NCI-H2081 treated with DMSO at 0.1 percent for 48 hours (cell line): ENCODE data around the gene VASH1.
A peak's percentile ranks its signal among the peaks of the same experiment; 100 is the strongest.

Source experiments
- DNase-seq: peaks from one replicate; lab custom pipeline; 2025; lab: John Stamatoyannopoulos, UW

VASH1 gene

DNA sequence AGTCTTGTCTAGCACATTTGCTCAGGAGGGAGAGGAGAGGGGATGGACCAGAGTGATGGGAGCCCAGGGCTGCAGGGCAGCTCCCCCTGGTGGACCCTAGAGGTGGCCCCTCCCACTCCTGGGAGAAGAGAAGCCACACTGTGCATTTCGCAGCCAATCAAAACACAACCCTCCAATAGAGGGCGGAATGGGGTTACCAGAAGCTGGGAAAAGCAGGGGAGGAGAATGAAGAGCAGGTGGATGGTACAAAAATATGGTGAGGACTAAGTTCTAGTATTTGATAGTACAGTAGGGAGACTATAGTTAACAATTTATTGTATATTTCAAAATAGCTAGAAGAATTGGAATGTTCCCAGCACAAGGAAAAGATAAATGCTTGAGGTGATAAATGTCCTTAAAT, 23.6 kb downstream of the VASH1 start:
- no peak for DNase-seq

- DNase-seq, result no peak
Measured at GRCh38 chr14:76786601-76787000, 25.3 kb downstream of the VASH1 start.

DNA sequence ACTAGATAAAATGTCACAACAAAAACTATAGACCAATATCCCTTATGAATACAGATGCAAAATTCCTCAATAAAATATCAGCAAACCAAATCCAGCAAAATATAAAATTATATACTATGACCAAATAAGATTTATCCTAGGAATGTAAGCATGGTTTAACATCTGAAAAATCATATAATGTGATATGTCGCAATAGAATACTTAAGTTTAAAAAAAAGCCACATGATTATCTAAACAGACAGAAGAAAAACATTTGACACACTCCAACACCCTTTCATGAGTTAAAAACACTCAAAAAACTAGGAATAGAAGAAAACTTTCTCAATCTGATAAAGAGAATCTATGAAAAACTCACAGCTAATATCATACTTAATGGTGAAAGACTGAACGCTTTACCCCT, 31.2 kb downstream of the VASH1 start:
- DNase-seq, result no peak

GRCh38 chr14:76793324-76793723, 32.1 kb downstream of the VASH1 start:
- DNase-seq, result no peak

DNA sequence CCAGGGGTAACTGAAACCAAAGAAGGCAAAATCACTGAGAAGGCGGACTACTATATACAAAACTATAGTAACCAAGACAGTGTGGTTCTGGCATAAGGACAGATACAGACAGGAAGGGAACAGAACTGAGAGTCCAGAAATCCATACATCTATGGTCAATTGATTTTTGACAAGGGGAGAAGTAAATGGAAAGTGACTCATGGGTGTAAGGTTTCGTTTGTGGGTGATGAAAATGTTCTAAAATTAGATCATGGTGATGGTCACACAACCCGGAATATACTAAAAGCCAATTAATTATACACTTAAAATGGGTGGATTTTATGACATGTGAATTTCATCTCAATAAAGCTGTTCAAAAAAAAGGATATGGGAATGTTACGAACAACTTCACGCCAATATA, 32.7 kb downstream of the VASH1 start:
- DNase-seq, result no peak

- DNase-seq, result no peak
Measured at GRCh38 chr14:76806446-76806845, 45.2 kb downstream of the VASH1 start.

GRCh38 chr14:76808011-76808410, 46.7 kb downstream of the VASH1 start:
- DNase-seq, result no peak

GRCh38 chr14:76808990-76809389, 47.7 kb downstream of the VASH1 start:
- no peak for DNase-seq

DNA sequence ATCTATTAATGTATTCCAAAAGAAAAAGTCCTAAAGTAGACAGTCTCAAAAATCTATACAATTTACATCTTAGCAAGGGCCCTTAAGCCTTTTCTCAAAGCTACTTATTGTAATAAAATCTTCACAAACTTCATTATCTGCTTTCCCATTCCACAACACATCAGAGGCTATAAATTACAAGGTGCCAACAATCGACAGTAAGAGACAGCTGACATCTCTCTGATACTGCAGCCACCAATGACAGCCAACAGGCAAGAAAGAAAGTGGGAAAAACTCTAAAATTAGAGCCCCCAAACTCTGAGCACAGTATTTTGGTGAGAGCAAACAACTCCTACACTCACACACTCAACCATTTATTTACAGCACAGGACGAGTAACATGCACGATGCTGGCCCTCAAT, 49.3 kb downstream of the VASH1 start:
- DNase-seq, result no peak

DNA sequence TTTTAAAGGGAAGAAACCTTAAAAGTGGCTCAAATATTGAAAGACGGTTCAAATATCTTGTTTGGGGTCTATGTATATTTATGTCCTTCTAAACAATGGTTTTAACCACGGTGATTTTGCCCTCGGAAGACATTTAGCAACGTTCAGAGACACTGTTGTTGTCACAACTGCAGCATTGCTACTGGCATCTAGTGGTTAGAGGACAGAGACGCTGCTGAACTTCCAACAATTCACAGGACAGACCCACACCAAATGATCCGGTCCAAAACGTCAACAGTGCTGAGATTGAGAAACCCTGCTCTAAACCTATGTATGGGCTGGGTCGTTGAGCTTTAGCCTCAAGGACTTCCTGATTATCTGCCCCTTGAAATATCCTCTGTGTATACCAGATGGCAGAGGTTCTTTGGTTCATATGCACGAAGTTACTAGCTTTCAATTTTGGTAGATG, 49.7 kb downstream of the VASH1 start:
- DNase-seq, result peak; percentile 6

- DNase-seq, result no peak
Measured at GRCh38 chr14:76811561-76811960, 50.3 kb downstream of the VASH1 start.

DNA sequence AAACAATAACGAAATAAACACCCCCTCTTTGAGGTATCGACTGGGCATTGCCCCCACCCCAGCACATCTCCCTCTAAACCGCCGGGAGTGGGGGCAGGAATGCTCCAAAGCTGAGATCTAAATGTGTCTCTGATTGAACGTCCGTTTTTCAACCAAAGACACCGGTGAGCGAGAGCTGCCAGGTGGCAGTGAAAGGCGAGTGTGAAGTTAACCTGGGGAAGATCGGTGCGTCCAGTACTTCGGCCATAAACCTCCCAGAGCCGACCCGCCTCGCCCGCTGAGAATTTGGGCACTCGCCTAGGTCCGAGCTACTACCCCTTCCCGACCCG, 50.8 kb downstream of the VASH1 start:
- DNase-seq, result no peak

- DNase-seq, result peak; percentile 64
Measured at GRCh38 chr14:76812422-76813383, 51.4 kb downstream of the VASH1 start, which contains the start of gene ANGEL1. Gene ANGEL1, minus strand, starts transcription at chr14:76812882. Its CDS starts 55 bp downstream, at chr14:76812827.

DNA sequence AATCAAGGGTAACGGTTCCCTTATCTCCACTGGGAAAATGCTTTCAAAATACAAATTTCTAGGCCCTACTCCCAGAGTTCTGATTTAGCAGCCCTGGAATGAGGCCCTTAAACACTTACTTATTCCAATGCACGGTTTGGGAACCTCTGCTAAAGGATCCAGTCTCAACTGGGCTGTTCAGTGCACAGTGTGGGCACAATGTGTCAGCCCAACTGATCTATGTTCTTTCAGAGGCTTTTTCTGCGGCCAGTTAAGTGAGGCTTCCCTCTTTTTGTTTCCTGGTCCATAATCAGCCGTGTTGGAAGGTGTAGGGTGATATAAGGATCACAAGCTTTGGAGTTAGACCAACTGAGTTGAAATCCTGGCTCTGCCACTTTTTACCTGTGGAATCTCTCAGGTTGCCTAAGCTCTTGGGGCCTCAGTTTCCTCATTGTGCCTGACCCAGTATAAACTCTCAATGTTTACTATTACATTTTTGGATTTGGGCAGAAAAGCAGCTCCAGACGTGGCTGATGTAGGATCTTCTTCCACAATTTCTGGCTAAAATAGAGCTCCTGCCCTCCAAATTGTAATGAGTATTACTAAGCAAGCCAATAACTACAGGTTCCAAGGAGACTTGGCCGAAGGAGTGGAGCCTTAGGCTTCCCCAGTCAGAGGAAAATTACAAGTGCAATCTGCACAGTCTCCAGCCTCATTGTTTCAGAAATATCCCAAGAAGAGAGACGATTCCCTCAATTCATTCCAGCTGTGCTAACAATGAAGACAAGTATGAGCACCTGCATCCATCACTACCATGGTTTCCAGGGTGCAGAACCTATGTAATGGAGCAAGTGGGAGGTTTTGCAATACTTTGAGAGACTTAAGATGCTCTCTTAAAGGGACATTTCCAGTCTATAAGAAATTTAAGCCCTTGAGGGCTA, 53.7 kb downstream of the VASH1 start:
- DNase-seq, result no peak

DNA sequence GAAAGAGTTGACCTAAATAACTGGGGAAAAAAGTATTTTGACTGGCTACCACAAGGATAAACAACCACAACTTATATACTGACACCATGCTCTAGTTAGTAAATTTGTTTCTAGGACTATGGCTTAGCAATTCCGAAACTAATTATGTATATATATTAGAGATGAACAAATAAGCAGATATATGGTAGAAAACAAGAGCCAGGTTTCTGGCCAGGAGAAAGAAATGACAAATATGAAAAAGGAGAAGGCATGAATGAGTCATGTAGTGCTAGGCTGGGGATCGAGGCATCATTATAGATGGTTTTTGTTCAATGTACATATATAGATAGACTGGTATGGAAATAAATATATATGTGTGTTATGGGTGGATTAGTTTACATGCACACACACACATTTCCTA, 59.4 kb downstream of the VASH1 start:
- no peak for DNase-seq

DNA sequence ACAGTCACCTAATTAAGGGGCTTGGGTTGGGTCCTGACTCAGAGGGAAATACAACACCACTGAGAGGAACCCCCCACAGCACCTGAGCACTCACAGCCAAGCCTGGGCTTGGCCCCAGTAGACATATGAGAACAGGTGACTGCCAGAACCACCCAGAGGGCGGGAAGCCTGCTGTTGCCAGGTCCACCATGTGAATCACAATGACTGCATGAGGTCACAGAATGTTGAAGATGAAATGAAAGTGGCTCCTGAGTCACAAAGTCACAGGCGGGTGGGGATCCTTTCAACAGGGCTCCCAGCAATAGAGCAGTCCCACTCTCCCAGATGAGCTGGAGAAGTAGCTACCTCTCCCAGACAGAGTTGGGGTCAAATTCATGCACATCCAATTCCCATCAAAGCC, 64.9 kb downstream of the VASH1 start, which contains the start of gene LRRC74A:
TSS of gene LRRC74A (plus strand) at position 287 of the 400 bp plus-strand sequence. CDS start 290 bp downstream, outside the sequence.
- DNase-seq, result no peak

DNA sequence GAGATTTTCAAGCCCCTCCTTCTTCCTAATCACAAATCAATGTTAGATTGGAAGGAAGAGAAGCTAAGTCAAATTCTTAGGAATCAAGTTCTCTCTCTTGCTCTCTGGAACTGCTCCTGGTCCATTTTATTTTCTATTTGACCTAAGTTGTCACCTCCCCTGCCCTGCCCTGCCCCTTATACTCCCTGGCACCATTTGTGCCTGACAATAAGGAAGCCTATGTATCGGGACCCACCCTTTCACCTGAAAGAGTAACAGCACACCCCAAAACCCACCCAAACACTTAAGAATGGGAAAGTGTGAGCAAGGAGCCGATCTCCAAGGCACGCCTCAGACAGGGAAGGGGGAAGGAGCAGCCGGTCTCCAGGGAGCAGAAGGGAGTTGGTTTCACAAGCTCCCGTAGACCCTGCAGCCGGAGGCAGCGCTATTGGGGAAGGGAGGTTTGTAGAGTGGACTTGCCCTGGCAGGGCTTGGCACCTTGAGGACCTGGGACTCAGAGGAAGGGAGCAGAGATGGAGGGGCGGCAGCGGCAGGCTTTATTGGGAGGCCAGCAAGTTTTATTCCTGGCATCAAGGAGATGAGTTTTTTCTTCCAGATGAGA, 66.5 kb downstream of the VASH1 start:
- no peak for DNase-seq

DNA sequence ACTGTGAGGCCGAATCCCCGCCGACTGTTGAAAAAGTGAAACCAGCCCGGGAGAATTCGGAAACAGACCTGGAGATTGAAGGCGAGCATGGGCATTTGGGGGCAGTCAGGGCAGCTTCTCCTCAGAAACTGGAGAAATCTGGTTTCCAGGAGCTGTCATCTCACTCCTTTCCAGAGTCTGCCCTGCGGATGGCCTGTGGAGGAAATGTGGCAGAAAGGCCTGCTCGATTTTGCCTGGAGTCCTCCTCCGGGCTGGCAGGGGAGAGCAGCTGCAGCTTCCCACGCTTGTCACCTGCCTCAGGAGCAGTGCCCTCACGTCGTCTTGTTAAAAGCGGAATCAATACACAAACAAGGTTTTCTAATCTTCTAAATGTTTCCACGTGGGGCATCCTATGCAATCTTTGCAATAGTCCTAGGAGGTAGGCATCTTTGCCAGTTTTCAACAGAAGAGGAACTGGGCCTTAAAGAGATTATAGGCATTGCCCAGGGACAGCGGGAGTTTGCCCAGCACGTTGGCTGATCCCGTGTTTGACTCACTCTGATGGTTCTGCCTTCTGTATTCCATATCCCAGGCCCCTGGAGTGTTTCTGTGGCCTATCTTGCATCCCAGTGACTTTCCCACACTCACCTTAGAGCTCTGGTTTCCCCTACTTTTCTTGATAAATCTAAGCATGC, 67.2 kb downstream of the VASH1 start:
- DNase-seq, result no peak

- no peak for DNase-seq
Measured at GRCh38 chr14:76829013-76829365, 67.7 kb downstream of the VASH1 start.

- DNase-seq, result no peak
Measured at GRCh38 chr14:76829650-76830421, 68.6 kb downstream of the VASH1 start.

GRCh38 chr14:76830556-76830955, 69.3 kb downstream of the VASH1 start:
- DNase-seq, result no peak
